Stimulated activated CD4-positive, alpha-beta T cell treated with anti-CD3 and anti-CD28 coated beads, TNF-alpha, amount 100 ng/mL, for 1 hour (primary cell): Measurements from ENCODE around the gene RNF169.

Experiments used
- DNase-seq, 3 donors: peaks; one replicate each; pipeline ENCODE4 v3.0.0-alpha.2; 2020; ENCODE audit warnings: low read depth in 3 of 3, low spot score in 1 of 3

RNF169 gene, protein sequence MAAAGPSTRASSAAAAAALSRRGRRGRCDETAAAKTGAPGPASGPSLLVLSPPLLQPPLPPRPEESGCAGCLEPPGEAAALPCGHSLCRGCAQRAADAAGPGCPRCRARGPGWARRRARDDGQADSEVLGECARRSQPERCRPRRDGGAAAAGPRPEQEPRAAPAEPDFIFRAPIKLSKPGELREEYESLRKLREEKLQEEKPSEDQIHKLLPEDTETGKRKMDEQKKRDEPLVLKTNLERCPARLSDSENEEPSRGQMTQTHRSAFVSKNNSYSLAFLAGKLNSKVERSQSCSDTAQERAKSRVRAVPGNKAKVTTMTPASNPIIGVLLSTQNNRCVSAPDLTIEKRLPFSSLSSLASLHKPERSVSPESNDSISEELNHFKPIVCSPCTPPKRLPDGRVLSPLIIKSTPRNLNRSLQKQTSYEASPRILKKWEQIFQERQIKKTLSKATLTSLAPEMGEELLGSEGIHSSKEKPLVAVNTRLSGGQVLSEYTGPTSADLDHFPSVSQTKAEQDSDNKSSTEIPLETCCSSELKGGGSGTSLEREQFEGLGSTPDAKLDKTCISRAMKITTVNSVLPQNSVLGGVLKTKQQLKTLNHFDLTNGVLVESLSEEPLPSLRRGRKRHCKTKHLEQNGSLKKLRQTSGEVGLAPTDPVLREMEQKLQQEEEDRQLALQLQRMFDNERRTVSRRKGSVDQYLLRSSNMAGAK

DNA sequence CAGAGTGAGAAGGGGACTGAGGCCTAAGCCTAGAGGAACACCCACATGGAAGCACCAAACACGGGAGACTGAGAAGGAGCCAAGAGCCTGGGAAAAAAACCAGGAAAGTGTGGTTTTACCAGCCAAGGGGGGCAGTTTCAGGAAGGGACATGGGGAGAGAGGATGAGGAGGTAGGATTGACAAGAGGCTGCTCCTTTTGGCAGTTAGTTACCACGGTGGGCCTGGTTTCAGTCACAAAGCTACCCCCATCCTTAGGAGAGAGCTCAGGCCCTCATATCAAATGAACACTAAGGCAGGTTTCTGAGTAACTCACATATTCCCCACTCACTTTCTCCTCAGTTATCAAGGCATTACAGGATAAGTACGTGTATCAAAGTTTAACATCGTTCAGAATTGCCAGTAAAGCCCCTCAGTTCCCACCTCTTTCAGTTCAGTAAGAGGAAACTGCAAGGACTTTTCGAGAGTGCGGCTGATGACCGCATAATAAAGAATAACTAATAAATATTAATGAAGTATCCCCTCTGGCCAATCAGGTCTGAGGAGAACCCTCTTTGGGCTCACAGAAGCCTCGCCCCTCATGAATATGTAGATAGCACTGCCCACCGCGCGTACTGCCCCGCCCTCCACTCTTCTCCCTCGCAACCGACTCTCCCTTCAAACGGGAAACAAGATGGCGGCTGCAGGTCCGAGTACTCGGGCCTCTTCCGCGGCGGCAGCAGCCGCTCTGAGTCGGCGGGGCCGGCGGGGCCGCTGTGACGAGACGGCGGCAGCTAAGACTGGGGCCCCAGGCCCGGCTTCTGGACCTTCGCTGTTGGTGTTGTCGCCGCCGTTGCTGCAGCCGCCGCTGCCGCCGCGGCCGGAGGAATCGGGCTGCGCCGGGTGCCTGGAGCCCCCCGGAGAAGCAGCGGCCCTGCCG lies at the start of gene RNF169:
Gene RNF169 (plus strand): TSS at position 639 of the 916 bp plus-strand sequence. CDS start 32 bp downstream, at position 671.
- DNase-seq, result peak; percentile 69 to 72 (median 70)

DNA sequence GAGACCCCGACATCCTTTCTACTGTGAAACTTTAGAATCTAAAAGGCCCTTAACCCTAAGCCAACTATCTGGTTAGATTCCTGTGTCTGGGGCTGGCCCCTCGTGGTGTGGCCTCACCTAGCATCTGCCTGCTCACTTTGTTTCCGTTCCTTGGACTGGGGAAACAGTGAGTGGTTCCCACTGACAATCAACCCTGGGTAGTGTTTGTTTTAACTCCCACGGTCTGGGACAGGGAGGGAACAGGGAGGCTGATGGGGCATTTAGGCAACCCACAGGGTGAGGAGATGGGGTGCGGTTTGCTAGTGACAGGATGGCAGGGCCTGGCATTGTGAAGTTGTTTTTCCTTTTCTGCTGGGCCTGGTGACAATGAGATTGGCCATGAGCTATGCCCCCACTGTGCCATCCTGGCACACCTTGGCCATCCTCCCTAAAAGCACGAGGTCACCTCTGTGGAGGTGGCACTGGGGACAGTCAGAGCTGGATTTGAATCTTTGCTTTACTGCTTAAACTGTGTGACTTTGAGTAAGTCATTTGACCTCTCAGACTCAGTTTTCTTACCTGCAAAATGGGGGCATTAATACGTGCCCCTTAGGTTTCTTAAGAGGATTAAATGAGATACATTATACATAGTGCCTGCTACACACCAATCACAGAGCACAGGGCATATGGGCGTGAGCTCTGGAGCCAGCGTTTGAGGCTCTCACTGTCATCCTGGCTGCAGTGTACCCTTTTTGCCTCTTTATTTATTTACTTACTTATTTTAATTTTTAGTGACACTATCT lies 48.8 kb upstream of the RNF169 start:
- no peak for DNase-seq

DNA sequence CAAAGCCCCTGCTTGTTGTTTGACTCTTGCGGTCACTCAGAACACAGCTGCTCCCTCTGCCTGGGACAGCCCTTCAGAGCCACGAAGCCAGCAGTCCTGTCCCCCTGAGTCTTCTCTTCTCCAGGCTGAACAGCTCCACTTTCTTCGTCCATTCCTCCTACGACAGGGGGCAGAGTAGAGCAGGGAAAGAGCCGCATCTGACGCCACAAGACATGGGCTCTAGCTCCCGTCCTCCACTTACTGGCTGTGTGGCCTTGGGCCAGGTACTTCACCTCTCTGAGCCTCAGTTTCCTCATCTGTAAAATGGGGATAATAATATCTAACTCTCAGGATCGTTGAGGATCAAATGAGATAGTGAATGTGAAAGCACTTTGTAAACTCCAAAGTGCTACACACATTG lies 47.3 kb upstream of the RNF169 start:
- no peak for DNase-seq

- peak; percentile 2 to 29 (median 11) for DNase-seq
Measured at GRCh38 chr11:74702383-74703007, 46.2 kb upstream of the RNF169 start.

- no peak for DNase-seq
Measured at GRCh38 chr11:74703211-74703610, 45.4 kb upstream of the RNF169 start.

DNA sequence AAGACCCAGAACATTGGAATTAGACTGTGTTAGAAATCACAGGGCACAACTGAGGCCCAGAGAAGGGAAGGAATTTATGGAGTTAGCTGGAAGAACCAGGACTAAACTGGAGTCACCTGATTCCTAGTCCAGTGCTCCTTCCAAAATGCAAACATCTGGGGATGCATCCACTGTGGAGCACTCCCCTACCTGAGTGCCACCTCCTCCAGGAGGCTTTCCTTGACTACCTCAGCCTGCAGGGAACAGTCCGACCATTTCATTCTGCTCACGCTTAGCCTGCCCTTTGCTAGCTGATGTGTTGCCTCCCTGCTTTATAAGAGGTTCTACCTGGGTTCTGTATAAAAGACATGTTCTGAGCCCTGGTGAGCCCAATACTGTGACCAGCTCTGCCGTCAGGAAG lies 41.5 kb upstream of the RNF169 start:
- DNase-seq, result no peak

GRCh38 chr11:74707602-74708510 lies 40.8 kb upstream of the RNF169 start:
- no peak for DNase-seq

DNA sequence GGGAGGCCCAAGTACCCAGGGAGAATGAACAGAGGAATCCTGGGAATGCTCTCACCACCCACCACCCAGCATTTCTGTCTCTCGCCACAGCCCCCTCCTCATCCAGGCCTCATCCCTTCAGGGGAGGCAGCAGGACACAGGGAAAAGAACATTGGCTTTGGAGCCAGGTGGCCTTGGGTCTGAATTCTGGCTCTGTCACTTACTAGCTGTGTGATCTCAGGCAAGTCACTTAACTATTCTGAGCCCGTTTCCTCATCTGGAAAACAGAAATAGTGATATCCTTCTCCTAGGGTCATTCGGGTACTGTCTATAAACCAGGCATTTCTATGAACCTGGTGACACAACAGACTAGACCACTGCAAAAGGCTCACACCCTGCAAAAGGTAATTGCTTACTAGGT lies 39.5 kb upstream of the RNF169 start:
- no peak for DNase-seq

GRCh38 chr11:74710281-74710938 lies 38.2 kb upstream of the RNF169 start:
- no peak for DNase-seq

DNA sequence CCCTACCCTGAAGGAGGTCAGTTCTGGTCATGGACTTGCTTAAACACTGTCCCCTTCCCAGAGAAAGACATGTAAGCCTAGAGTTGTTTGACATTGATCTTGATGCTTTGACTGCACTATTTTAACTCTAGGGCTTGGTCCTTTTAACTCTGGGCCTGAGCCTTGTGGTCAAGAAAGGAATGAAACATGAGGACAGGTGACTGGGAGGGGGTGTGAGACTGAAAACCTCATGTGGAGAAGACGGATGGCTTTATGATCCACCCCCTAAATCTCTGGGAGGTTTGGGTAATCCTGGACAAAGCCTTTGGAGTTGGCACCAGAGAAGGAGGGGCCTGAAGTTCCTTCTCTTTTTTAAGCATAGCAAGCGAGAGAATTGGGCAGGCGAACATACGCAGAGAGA lies 35.0 kb upstream of the RNF169 start:
- DNase-seq, result no peak

- no peak for DNase-seq
Measured at GRCh38 chr11:74714904-74715303, 33.7 kb upstream of the RNF169 start.

DNA sequence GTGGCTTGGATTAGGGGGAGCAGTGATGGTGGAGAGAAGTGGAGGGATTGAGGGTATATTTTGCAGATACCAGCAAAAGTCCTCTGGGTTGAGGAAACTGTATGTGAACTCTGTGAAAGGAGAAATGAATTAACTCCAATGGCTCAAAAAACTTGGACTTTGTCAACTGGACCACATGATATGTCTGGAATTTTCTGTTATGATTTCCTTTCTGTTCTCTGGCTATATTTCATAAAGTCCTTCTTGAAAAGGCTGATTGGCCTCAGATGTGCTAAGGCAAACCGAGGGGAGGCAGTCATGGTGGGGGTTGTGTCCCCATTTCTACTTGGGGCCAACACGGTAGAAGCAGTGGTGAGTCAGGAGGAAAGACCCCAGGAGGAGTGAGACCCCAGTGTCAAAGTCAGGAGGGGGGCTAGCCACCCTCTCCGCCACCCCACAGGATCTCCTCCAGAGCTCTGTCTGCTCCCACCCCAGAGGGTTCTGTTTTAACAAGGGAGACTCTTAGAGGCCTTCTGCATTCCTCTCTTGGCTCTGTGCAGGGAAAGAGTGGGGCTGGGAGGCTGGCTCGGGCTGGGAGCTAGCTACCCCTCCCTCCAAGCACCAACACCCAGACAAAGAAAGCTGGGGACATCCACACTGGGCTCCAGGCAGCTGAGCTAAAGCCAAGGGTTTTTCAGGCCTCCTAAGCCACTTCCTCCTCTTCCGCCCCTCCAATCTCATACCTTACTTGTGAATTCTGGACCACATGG lies 31.3 kb upstream of the RNF169 start:
- no peak for DNase-seq

DNA sequence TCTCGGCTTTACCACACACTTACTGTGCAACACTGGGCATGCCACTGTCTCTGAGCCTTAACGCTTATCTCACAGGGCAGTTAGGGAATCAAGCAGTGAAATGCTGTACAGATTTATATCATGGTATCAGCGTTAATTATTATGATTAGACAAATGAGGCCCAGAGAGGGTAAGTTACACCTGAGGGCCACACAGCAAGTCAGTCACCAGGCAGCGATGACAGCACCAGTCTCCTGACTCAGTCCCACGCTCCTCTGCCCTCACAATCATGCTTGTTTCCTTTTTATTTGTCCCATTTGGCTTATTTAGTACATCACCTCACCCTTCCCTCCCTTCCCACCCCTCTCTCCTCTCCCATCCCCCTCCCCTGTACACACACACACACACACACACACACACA lies 29.6 kb upstream of the RNF169 start:
- DNase-seq, result no peak

- no peak for DNase-seq
Measured at GRCh38 chr11:74720596-74721478, 27.8 kb upstream of the RNF169 start.

DNA sequence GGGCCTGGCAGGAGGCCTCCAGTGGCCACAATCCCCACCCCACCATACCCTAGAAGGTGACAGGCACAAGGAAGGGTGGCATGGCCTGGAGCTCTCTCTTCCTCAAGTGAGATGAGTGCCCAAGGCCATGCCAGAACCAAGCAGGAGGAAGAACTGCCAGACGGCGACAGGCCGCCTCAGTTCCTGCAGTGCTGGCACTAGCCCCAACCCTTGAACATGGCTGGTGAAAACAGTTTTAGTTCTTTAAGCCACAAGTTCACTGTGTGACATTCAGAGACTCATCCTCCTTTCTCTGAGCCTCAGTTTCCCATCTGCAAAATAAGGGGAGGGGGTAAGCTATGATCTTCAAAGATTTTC lies 27.2 kb upstream of the RNF169 start:
- no peak for DNase-seq

DNA sequence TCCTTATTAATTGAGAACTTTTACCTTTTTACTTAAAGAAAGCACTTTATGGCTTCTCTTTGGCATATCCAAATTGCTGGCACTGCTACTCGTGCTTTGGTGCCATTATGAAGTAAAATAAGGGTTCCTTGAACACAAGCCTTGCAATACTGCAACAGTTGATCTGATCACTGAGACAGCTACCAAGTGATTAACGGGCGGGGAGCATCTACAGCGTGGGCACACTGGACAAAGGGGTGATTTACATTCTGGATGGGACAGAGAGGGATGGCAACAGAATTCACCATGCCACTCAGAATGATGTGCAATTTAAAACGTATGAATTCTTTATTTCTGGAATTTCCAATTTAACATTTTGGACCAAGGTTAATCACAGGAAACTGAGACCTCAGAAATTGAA lies 25.1 kb upstream of the RNF169 start:
- no peak for DNase-seq

- no peak for DNase-seq
Measured at GRCh38 chr11:74725701-74726100, 22.9 kb upstream of the RNF169 start.
